ENCODE measurements around the gene USF1.
A peak's percentile ranks its signal among the peaks of the same experiment; 100 is the strongest.
"Not testable (repeated sequence)": the region's sequence is repeated elsewhere in the genome, so short reads cannot be mapped to it uniquely, and the experiment has no call there.

Gene USF1

DNA sequence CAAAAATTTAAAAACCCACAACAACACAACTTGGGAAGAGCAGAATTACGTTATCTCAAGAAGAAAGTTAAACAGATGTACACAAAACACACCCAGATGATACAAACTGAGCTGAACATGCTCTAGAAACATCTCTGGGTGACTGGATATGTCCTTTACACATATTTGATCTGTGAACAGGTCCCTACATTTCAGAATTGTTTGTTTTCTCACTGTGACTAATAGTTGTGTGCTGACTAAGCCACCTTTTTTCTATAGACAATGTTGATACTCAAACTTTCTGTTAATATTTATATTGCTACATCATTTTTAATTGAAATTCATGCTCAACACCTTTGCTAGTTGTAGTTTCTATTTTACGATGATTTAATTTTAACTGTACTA, 23.8 kb downstream of the USF1 start:
- peak overlapping the region; percentile 71; the same call in 1 of the 2 replicates for H3K4me3 ChIP-seq (ENCODE audit: low read length)

GRCh38 chr1:161021165-161021969, 24.4 kb downstream of the USF1 start:
- no peak for TF ChIP-seq ZNF274 (IDR thresholded peaks at IDR 0.05; ENCODE audit: low read depth, low read length)
- peak overlapping the region; percentile 71 for H3K4me3 ChIP-seq (ENCODE audit: low read length)

More for the DNA sequence above, 23.8 kb downstream of the USF1 start:
- no peak for TF ChIP-seq ZNF274 (IDR thresholded peaks at IDR 0.05; ENCODE audit: low read depth, low read length)

DNA sequence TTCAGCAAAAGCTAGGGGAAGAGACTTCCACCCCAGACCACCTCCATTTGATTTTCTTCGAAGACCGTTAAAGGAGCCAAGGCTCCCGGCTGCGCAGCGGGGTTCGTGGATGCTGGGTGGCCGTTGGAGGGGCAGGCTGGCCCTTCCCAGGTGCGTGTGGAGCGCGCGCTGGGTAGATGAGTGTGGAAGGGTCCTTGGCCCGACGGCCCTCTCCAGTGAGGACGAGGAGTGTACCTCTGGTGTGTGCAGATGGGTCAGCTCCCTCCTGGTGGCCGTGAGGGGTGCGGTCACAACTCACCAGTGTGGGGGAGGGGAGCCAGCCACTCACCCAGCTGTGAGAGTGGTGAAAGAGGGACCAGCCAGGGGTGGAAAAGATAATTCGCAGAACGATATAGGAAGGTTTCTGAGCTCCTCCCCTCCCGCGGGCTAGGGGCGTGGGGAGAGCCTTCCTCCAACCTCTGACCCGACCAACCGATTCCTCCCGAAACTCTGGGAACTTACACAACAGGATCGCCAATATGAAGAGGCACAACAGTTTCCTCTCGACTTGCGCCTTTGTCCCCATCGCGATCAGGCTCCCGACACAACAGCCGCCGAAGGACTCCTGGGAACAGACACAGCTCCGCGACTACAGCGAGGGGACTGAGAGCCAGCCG, 25.1 kb downstream of the USF1 start, which contains the start of gene F11R:
Gene F11R (minus strand): TSS at position 644 of the 656 bp plus-strand sequence. CDS start 79 bp downstream, at position 565.
- TF ChIP-seq ZNF274 (IDR thresholded peaks at IDR 0.05; ENCODE audit: low read depth, low read length): no peak

DNA sequence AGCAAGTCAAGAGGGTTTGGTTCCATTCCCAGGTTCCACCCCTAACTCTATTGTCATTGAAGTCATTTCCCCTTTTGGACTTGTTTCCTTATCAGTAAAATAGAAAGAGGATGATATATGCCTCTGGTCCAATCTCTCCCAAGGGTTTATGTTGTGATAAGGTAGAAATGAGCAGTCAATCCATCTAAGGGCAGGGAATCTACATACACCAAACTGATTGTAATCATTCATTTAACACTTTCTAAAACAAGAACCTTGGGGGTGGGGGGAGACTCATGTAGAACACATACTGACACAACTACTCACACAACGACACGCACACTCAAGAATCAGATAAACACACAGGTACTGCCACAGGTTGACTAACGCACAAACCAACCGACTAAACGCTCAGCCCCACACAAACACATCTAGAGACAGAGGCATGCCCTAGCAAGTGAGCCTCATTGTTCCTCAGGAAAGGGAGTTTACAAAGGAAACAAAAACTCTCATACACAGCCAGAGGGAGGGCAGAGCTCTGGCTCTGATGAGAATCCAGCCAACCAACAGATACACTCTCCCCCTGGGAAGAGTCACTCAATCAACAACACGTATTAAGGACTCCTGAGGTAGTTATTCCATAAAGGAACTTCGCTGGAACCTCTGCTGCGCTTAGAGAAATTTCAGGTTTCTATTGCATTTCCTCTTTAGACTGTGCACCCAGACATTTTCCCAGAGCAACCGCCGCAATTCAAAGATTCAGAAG, 25.9 kb downstream of the USF1 start:
- TF ChIP-seq ZNF274 (IDR thresholded peaks at IDR 0.05; ENCODE audit: low read depth, low read length): no peak
- H3K4me3 ChIP-seq (ENCODE audit: low read length): peak overlapping the region; percentile 71

More for the DNA sequence above, 25.1 kb downstream of the USF1 start, which contains the start of gene F11R:
- peak within 1 kb of the TSS; percentile 71 for H3K4me3 ChIP-seq (ENCODE audit: low read length)

DNA sequence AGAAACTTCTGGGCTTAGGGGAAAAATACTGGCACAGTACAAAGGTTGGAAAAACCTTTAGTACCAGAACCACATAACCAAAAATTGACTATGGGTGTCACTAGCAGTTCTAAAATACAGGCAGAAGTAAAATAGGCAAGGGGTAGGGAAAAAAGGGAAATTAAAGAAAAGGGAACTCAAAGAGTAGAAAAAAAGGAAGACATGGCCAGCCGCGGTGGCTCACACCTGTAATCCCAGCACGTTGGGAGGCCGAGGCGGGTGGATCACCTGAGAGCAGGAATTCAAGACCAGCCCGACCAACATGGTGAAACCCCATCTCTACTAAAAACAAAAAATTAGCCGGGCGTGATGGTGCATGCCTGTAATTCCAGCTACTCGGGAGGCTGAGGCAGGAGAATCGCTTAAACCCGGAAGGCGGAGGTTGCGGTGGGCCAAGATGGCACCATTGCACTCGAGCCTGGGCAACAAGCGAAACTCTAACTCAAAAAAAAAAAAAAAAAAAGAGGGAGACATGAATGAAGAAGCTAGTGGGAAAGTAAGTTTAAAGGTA, 26.6 kb downstream of the USF1 start:
- H3K4me3 ChIP-seq (ENCODE audit: low read length): peak overlapping the region; percentile 71

- TF ChIP-seq ZNF274 (IDR thresholded peaks at IDR 0.05; ENCODE audit: low read depth, low read length): no peak
- H3K4me3 ChIP-seq (ENCODE audit: low read length): no peak overlapping the region
Observed at GRCh38 chr1:161018631-161018930, 27.2 kb downstream of the USF1 start.

DNA sequence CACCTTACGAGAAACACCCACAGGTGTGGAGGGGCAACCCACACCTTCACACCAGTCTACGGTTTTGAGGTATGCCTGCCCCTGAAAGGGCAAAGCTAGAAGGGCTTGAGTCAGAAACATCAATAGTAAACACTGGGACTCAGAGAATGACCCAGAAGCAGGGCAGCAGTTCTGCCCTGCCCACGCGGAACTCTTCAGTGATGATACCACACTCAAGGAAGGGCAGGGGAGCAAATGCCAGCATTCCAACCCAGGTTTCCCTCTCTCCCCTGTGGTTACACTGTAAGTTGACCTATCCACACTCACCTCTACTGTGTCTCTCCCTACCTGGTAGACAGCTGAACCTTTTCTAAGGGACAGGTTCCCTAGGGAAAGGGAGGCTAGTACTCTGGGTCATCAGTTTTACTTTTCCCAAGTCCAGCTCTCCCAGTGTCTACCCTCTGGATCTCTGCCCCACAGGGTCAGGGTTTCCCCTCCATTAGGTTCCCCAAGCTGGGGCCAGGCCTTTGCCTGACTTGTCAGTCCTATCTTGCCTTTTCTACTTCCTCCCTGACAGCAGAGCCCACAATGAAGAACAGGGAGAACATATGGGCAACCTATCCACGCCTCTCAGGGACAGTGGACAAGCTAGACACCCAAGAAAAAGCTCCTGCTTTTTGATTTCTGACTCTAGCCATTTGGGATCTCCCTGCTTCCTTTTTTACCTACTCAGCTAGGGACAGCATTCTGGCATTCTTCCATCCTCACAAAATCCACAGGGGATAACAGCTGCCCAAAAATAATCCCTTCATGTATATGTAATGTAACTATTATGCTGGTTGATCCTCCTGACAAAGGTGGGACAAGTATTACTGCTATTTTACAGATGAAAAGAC, 27.8 kb downstream of the USF1 start:
- H3K4me3 ChIP-seq (ENCODE audit: low read length): no peak overlapping the region
- no peak for TF ChIP-seq ZNF274 (IDR thresholded peaks at IDR 0.05; ENCODE audit: low read depth, low read length)

DNA sequence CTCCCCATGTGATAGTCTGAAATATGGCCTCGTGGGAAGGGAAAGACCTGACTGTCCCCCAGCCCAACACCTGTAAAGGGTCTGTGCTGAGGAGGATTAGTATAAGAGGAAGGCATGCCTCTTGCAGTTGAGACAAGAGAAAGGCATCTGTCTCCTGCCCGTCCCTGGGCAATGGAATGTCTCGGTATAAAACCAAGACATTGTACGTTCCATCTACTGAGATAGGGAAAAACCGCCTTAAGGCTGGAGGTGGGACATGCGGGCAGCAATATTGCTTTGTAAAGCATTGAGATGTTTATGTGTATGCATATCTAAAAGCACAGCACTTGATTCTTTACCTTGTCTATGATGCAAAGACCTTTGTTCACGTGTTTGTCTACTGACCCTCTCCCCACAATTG, 28.6 kb downstream of the USF1 start:
- not testable (repeated sequence) for H3K4me3 ChIP-seq (ENCODE audit: low read length)

- not testable (repeated sequence) for H3K4me3 ChIP-seq (ENCODE audit: low read length)
Observed at GRCh38 chr1:161016683-161017082, 29.1 kb downstream of the USF1 start.

DNA sequence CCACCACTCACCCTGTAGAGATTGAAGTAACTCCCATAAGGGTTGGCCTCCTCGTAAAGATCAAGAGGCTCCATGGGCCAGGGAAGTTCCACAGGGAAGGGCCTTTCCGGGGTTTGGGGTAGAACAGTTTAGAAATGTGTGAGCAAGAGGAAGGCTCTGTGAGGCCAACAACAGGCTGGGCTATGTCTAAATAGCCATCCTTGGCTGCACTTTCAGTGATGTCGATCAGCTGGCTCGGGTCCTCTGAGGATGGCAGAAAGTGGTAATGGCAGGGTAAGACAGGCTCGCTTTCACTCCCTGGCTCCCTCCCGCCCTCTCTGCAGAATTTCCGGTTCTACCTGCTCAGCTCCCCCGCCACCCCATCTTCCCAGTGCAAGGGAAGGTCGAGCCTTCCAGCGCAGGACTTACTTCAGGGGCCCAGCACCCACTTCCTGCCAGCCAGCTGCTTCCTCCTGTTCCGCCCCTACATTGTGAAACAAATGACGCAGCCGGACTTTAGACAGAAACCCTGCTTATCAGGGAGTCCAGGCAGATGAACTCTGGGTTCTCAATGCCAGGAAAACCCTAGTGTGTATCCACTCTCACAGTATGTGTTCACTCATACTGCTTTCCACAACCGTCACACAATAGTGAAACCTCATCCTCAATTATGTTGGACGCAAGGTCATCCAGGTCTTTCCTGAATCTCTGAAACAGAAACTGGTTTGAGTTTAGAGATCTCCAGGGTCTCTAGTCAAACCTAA, 32.1 kb downstream of the USF1 start:
- H3K4me3 ChIP-seq (ENCODE audit: low read length): peak overlapping the region; percentile 58; the same call in 1 of the 2 replicates
- no peak for TF ChIP-seq ZNF274 (IDR thresholded peaks at IDR 0.05; ENCODE audit: low read depth, low read length)

DNA sequence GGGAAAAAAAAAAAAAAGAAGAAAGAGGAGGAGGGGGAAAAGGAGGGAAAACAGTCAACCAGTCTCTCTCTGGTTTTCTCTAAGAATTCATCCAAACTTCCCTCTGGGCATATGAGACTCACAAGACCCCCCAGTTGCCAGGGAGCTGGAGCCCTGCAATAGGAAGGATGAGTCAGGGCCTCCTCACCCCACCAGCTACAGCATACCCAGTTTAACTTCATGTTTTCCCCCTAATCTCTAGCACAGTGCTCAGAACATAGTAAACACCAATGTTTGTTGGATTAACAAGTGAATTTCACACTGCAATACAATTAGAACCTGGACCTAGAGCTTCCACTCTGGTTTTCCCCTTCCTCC, 32.7 kb downstream of the USF1 start:
- peak overlapping the region; percentile 58; the same call in 1 of the 2 replicates for H3K4me3 ChIP-seq (ENCODE audit: low read length)

GRCh38 chr1:161012420-161012819, 33.4 kb downstream of the USF1 start:
- no peak for TF ChIP-seq ZNF274 (IDR thresholded peaks at IDR 0.05; ENCODE audit: low read depth, low read length)
- no peak overlapping the region for H3K4me3 ChIP-seq (ENCODE audit: low read length)

More for the DNA sequence above, 32.7 kb downstream of the USF1 start:
- TF ChIP-seq ZNF274 (IDR thresholded peaks at IDR 0.05; ENCODE audit: low read depth, low read length): no peak

DNA sequence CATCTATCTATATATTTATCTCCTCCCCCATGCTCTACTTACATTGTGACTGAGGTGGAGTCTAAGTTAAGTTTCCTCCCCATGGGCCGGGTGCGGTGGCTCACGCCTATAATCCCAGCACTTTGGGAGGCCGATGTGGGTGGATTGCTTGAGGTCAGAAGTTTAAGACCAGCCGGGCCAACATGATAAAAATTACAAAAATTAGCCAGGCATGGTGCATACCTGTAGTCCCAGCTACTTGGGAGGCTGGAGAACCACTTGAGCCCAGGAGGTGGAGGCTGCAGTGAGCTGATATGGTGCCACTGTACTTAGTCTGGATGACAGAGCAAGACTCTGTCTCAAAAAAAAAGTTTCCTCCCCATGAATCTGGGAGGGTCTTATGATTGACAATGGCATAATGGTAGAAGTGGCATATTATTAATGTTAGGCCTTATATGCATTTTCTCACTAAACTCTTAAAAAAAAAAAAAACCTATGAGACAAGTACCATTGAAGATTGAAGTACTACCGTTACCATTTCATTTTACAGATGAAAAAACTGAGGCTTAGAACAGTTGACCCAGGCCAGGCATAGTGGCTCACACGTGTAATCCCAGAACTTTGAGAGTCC, 36.1 kb downstream of the USF1 start:
- no peak overlapping the region for H3K4me3 ChIP-seq (ENCODE audit: low read length)
- no peak for TF ChIP-seq ZNF274 (IDR thresholded peaks at IDR 0.05; ENCODE audit: low read depth, low read length)

Data from GM08714 (cell line).